MCF 10A (cell line): ENCODE results near the gene FAM219A. TPM values are rescaled to one million over a fixed set of nuclear protein-coding genes. Genes with fewer than 3 reads are reported as not detected.

Source experiments
- BruUV-seq: library from RNA; stranded (reverse); fragments of 400-500 nt; replicated peaks from 2 replicates; lab custom pipeline; 2021; lab: Mats Ljungman, UMichigan
- CTCF ChIA-PET: fragments of 300-600 bp; sonication (Branson Sonifier 250); formaldehyde crosslinking; extraction: SDS; loops from one replicate; lab custom pipeline; 2021; ENCODE audit warnings: antibody characterized with exemption, inconsistent platforms; lab: Yijun Ruan, JAX
- POLR2A ChIA-PET: fragments of 300-600, 350-650 bp; sonication (Branson Sonifier 250); formaldehyde crosslinking; extraction: SDS; loops from one replicate; lab custom pipeline; 2020; ENCODE audit warnings: antibody characterized with exemption, inconsistent platforms; lab: Yijun Ruan, JAX
- DNase-seq: peaks from one replicate; pipeline ENCODE4 v3.0.0-alpha.2; 2018; ENCODE audit not compliant: unreplicated experiment
- H3K27ac Mint-ChIP-seq: one replicate; pipeline ENCODE4 v1.8.0; 2022; ENCODE audit warnings: mild to moderate bottlenecking, low read depth, mixed read lengths; ENCODE audit not compliant: unreplicated experiment
- H3K27me3 Mint-ChIP-seq: one replicate; pipeline ENCODE4 v1.8.0; 2022; ENCODE audit warnings: mixed read lengths; ENCODE audit not compliant: insufficient read depth, unreplicated experiment
- H3K36me3 Mint-ChIP-seq: one replicate; pipeline ENCODE4 v1.8.0; 2022; ENCODE audit warnings: mild to moderate bottlenecking, moderate library complexity, mixed read lengths; ENCODE audit not compliant: insufficient read depth, unreplicated experiment
- H3K4me1 Mint-ChIP-seq: one replicate; pipeline ENCODE4 v1.8.0; 2022; ENCODE audit warnings: mixed read lengths; ENCODE audit not compliant: insufficient read depth, unreplicated experiment
- H3K4me3 Mint-ChIP-seq: one replicate; pipeline ENCODE4 v1.8.0; 2022; ENCODE audit warnings: mild to moderate bottlenecking, moderate library complexity, mixed read lengths; ENCODE audit not compliant: unreplicated experiment
- H3K9me3 Mint-ChIP-seq: one replicate; pipeline ENCODE4 v1.8.0; 2022; ENCODE audit warnings: mixed read lengths; ENCODE audit not compliant: unreplicated experiment
- intact Hi-C: fragments of 100-400 bp; cut with micrococcal nuclease; formaldehyde crosslinking; loops from 2 replicates; pipeline ENCODE4 v1.14.1; 2022
- total RNA-seq: library from RNA; stranded (reverse); gene quantifications from 2 replicates; pipeline ENCODE4 v1.2.3, GENCODE V29; 2022
- TF ChIP-seq, protein P1 (sequence below): fragments of 200-600 bp; IDR thresholded peaks from one replicate; pipeline ENCODE4 v1.8.0; 2022; ENCODE audit warnings: antibody characterized with exemption, mild to moderate bottlenecking; ENCODE audit not compliant: unreplicated experiment

FAM219A gene
- total RNA-seq, 1 experiment from 2014 or later = 19.3 TPM

DNA sequence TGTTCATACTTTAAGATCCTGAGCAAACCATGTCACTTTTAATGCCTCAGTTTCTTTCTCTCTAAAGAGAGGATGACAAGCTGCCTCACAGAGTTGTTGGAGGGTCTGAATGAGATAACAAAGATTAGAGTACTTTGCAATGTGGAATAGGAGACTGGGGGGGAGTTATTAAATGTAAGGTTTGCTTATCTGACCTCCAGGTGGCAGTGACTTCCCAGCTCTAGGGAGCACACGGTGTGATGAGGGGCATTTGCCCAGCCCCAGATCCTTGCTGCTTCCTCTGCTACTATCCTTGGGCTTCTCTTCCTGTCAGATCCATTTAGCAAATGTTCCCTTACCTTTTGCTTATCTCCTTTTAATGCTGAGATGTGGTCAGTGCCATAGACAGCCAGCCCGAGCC is 33.7 kb upstream of the FAM219A start:
- intact Hi-C loops = no loop called here
- CTCF ChIA-PET = interaction anchor here (0.7 to 2.8 kb wide), 3 partner anchors 8 to 1839 kb away, joined by 3 to 15 read pairs (median 5); no protein-coding TSS in a partner anchor
- TF ChIP-seq, protein P1, sequence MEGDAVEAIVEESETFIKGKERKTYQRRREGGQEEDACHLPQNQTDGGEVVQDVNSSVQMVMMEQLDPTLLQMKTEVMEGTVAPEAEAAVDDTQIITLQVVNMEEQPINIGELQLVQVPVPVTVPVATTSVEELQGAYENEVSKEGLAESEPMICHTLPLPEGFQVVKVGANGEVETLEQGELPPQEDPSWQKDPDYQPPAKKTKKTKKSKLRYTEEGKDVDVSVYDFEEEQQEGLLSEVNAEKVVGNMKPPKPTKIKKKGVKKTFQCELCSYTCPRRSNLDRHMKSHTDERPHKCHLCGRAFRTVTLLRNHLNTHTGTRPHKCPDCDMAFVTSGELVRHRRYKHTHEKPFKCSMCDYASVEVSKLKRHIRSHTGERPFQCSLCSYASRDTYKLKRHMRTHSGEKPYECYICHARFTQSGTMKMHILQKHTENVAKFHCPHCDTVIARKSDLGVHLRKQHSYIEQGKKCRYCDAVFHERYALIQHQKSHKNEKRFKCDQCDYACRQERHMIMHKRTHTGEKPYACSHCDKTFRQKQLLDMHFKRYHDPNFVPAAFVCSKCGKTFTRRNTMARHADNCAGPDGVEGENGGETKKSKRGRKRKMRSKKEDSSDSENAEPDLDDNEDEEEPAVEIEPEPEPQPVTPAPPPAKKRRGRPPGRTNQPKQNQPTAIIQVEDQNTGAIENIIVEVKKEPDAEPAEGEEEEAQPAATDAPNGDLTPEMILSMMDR = no peak

DNA sequence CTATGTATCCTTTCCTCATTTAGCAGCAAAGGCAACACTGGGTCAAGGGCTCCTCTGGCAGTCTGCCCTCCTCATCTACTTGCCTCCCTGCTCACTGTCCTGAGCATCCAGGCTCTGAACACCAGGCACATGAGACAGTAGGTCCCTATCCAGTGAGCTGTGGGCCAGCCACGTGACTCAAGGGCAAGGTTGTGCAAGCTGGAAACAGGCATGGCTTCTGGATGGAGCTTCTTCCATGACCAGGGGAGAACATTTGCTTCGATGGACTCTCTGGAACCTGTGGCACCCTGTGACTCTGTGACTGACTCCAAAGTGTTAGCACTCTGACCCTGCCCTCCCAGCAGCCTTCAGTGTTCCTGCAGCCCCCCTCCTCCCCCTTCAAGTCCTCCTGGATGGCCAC is 33.2 kb upstream of the FAM219A start:
- no peaks in the 10 kb centered on the region for H3K36me3 Mint-ChIP-seq
- no peak overlapping the region for H3K27ac Mint-ChIP-seq
- no TSS peak for BruUV-seq
- intact Hi-C loops = no loop called here
- TF ChIP-seq, protein P1 = no peak
- no peak overlapping the region for H3K4me3 Mint-ChIP-seq
- DNase-seq = no peak
- ChIA-PET CTCF (interaction anchor here (0.7 to 2.8 kb wide), 4 partner anchors 9 to 1839 kb away, joined by 3 to 15 read pairs (median 4); no protein-coding TSS in a partner anchor), POLR2A (no interaction called here)
- H3K9me3 Mint-ChIP-seq = no peaks in the 10 kb centered on the region
- H3K27me3 Mint-ChIP-seq = peaks cover 53% of the 10 kb centered on the region
- H3K4me1 Mint-ChIP-seq = no peaks in the 10 kb centered on the region

More for the DNA sequence above, 33.7 kb upstream of the FAM219A start:
- Mint-ChIP-seq H3K9me3 (no peaks in the 10 kb centered on the region), H3K4me3 (no peak overlapping the region), H3K4me1 (no peaks in the 10 kb centered on the region), H3K27ac (no peak overlapping the region), H3K27me3 (peaks cover 48% of the 10 kb centered on the region), H3K36me3 (no peaks in the 10 kb centered on the region)
- DNase-seq = no peak
- POLR2A ChIA-PET = no interaction called here
- BruUV-seq = no TSS peak

DNA sequence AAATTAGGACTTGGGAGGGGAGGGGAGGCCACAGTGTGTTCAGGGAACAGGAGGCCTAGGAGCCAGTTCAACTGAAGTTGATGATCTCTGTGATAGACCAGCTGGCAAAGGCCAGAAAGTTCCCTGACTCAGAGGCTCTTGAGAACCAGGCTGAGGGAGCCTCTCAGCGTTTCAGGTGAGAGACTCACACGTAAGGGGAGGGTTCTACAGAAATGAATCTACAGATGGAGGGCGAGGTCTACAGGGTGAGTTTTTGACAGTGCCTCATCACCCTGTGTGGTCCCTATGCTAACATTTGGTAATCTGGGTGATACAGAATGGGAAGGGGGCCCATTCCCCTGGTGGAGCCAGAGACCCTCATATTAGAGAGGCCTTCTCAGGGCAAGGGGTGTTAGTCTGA is 32.4 kb upstream of the FAM219A start:
- peaks cover 58% of the 10 kb centered on the region for H3K27me3 Mint-ChIP-seq
- H3K4me3 Mint-ChIP-seq = no peak overlapping the region
- no peaks in the 10 kb centered on the region for H3K36me3 Mint-ChIP-seq
- TF ChIP-seq, protein P1 = no peak
- ChIA-PET CTCF (interaction anchor here (0.5 to 2.8 kb wide), 6 partner anchors 9 to 53 kb away, joined by 3 to 15 read pairs (median 4); no protein-coding TSS in a partner anchor), POLR2A (no interaction called here)
- DNase-seq = no peak
- H3K9me3 Mint-ChIP-seq = no peaks in the 10 kb centered on the region
- no peaks in the 10 kb centered on the region for H3K4me1 Mint-ChIP-seq
- H3K27ac Mint-ChIP-seq = no peak overlapping the region
- BruUV-seq = no TSS peak
- intact Hi-C loops = no loop called here

DNA sequence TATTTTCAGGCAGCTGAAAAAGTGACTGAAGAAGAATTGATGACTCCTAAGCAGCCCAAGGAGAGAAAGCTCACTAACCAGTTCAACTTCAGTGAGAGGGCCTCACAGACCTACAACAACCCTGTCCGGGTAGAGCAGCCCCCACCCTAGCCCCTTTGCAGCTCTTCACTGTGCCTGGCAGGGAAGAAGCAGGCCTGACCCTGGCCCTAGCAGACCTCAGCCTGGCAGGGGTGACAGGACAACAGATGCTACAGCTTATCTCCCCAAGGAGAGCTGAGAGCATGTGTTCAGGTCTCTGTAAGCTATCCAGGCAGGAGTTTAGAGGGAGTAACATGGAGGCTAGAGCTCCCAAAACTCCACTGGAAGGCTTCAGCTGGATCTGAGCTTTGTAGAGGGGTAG is 32.0 kb upstream of the FAM219A start:
- intact Hi-C loops = no loop called here
- Mint-ChIP-seq H3K4me1 (no peaks in the 10 kb centered on the region), H3K36me3 (no peaks in the 10 kb centered on the region), H3K4me3 (no peak overlapping the region), H3K9me3 (no peaks in the 10 kb centered on the region), H3K27ac (no peak overlapping the region), H3K27me3 (peaks cover 58% of the 10 kb centered on the region)
- BruUV-seq = no TSS peak
- ChIA-PET CTCF (interaction anchor here (0.6 to 2.8 kb wide), 6 partner anchors 10 to 629 kb away, joined by 3 to 15 read pairs (median 4); no protein-coding TSS in a partner anchor), POLR2A (no interaction called here)
- TF ChIP-seq, protein P1 = no peak
- DNase-seq = no peak
